OCI-LY7 (cell line): Measurements from ENCODE around the gene MYOZ1.

Source experiments
- CTCF ChIP-seq: fragments of 200-600 bp; sonication (generic); conservative IDR thresholded peaks from 2 replicates; pipeline ENCODE4 v1.5.1; 2014; ENCODE audit warnings: mild to moderate bottlenecking, antibody characterized with exemption, low read length, moderate library complexity, mixed read lengths
- EZH2phosphoT487 ChIP-seq: fragments of 200-600 bp; sonication (generic); IDR thresholded peaks from 2 replicates; pipeline ENCODE4 v1.6.1; 2018; ENCODE audit warnings: low read depth, borderline replicate concordance, mild to moderate bottlenecking, mixed run types, antibody characterized with exemption, low read length, moderate library complexity, mixed read lengths

GRCh38 chr10:73628405-73628804 lies 12.9 kb downstream of the MYOZ1 start:
- TF ChIP-seq CTCF (no peak), EZH2phosphoT487 (no peak)
